SJCRH30 (cell line): ENCODE measurements around the gene ING1. TPM values are rescaled to one million over a fixed set of nuclear protein-coding genes. Genes with fewer than 3 reads are reported as not detected.

Source experiments
- DNase-seq, 2 experiments: peaks; one replicate each; pipeline ENCODE4 v3.0.0-alpha.2; 2015 to 2020
- H3K27ac ChIP-seq: fragments of 250-450 bp; sonication (Bioruptor Pico); 2 replicates; pipeline ENCODE4 v1.5.1; 2020; ENCODE audit warnings: mild to moderate bottlenecking, moderate library complexity
- H3K27me3 ChIP-seq: fragments of 250-450 bp; sonication (Bioruptor Pico); 2 replicates; pipeline ENCODE4 v1.5.1; 2020; ENCODE audit warnings: mild to moderate bottlenecking, moderate library complexity
- H3K36me3 ChIP-seq: fragments of 250-450 bp; sonication (Bioruptor Pico); 2 replicates; pipeline ENCODE4 v1.5.1; 2020; ENCODE audit warnings: mild to moderate bottlenecking, moderate library complexity
- H3K4me1 ChIP-seq: fragments of 250-450 bp; sonication (Bioruptor Pico); 2 replicates; pipeline ENCODE4 v1.5.1; 2020; ENCODE audit warnings: mild to moderate bottlenecking, moderate library complexity
- H3K4me3 ChIP-seq: fragments of 250-450 bp; sonication (Bioruptor Pico); 2 replicates; pipeline ENCODE4 v1.5.1; 2020; ENCODE audit warnings: mild to moderate bottlenecking, moderate library complexity
- H3K9me3 ChIP-seq: fragments of 250-450 bp; sonication (Bioruptor Pico); replicated peaks from 2 replicates; pipeline ENCODE4 v1.5.1; 2020; ENCODE audit warnings: mild to moderate bottlenecking, moderate library complexity
- total RNA-seq: library from RNA; depleted of rRNA; stranded (reverse); fragments of >200 nt; shearing (Covaris generic); gene quantifications from 2 replicates; pipeline ENCODE4 v1.2.3, GENCODE V29; 2014; rRNA removed

ING1 gene
- total RNA-seq, 1 experiment from 2014 or later, result 12.2 TPM

GRCh38 chr13:110760611-110761010 lies 47.1 kb downstream of the ING1 start:
- no peak for DNase-seq
- Histone ChIP-seq H3K4me1 (no peaks in the 10 kb centered on the region), H3K9me3 (no peaks in the 10 kb centered on the region), H3K27ac (no peak overlapping the region), H3K27me3 (no peaks in the 10 kb centered on the region), H3K36me3 (no peaks in the 10 kb centered on the region), H3K4me3 (no peak overlapping the region)

- no peak for DNase-seq
- H3K27ac ChIP-seq, result no peak overlapping the region
- no peaks in the 10 kb centered on the region for H3K4me1 ChIP-seq
- H3K27me3 ChIP-seq, result no peaks in the 10 kb centered on the region
- H3K9me3 ChIP-seq, result no peaks in the 10 kb centered on the region
- H3K36me3 ChIP-seq, result no peaks in the 10 kb centered on the region
- H3K4me3 ChIP-seq, result no peak overlapping the region
These were observed 53.4 kb downstream of the ING1 start for GRCh38 chr13:110766671-110767430.

GRCh38 chr13:110767476-110767875 lies 54.0 kb downstream of the ING1 start:
- Histone ChIP-seq H3K4me1 (no peaks in the 10 kb centered on the region), H3K27ac (no peak overlapping the region), H3K27me3 (no peaks in the 10 kb centered on the region), H3K36me3 (no peaks in the 10 kb centered on the region), H3K4me3 (no peak overlapping the region), H3K9me3 (no peaks in the 10 kb centered on the region)
- no peak for DNase-seq

- Histone ChIP-seq H3K36me3 (no peaks in the 10 kb centered on the region), H3K27me3 (no peaks in the 10 kb centered on the region), H3K27ac (no peak overlapping the region), H3K4me1 (no peaks in the 10 kb centered on the region), H3K9me3 (no peaks in the 10 kb centered on the region), H3K4me3 (no peak overlapping the region)
- no peak for DNase-seq
These were observed 55.6 kb downstream of the ING1 start for GRCh38 chr13:110769097-110769496.

- Histone ChIP-seq H3K4me3 (no peak overlapping the region), H3K9me3 (no peaks in the 10 kb centered on the region), H3K36me3 (no peaks in the 10 kb centered on the region), H3K27me3 (no peaks in the 10 kb centered on the region), H3K4me1 (no peaks in the 10 kb centered on the region), H3K27ac (no peak overlapping the region)
- DNase-seq, result no peak
These were observed 57.2 kb downstream of the ING1 start for GRCh38 chr13:110770678-110771077.

- H3K9me3 ChIP-seq, result no peaks in the 10 kb centered on the region
- no peaks in the 10 kb centered on the region for H3K36me3 ChIP-seq
- DNase-seq, result no peak
- no peak overlapping the region for H3K27ac ChIP-seq
- H3K4me3 ChIP-seq, result no peak overlapping the region
- H3K4me1 ChIP-seq, result no peaks in the 10 kb centered on the region
- H3K27me3 ChIP-seq, result no peaks in the 10 kb centered on the region
These were observed 57.7 kb downstream of the ING1 start for GRCh38 chr13:110771194-110771593.

GRCh38 chr13:110772091-110772984 lies 58.8 kb downstream of the ING1 start:
- no peaks in the 10 kb centered on the region for H3K36me3 ChIP-seq
- no peak overlapping the region for H3K4me3 ChIP-seq
- no peaks in the 10 kb centered on the region for H3K9me3 ChIP-seq
- H3K4me1 ChIP-seq, result no peaks in the 10 kb centered on the region
- H3K27me3 ChIP-seq, result no peaks in the 10 kb centered on the region
- H3K27ac ChIP-seq, result no peak overlapping the region
- DNase-seq, result no peak

Other genes starting within 250 kb of the ING1 start
- 5.7 and 5.8 TPM in 2 replicates for gene RAB20, start 152.0 kb upstream of the ING1 start, total RNA-seq
- 17.3 and 19.5 TPM in 2 replicates for gene NAXD, start 98.2 kb upstream of the ING1 start, total RNA-seq
- gene CARS2, start 7.6 kb upstream of the ING1 start, total RNA-seq, result 31.2 TPM in 2 replicates
- 57.0 and 68.2 TPM in 2 replicates for gene ANKRD10, start 201.4 kb downstream of the ING1 start, total RNA-seq